T-helper 17 cell (primary cell): ENCODE data around the gene ACTR1B. TPM values are rescaled to one million over a fixed set of nuclear protein-coding genes. Genes with fewer than 3 reads are reported as not detected.
A peak's percentile ranks its signal among the peaks of the same experiment; 100 is the strongest.

Source experiments
- ATAC-seq: fragments of 150-1000 bp; cut with Tn5 transposase; 2 replicates; pipeline ENCODE4 v1.10.0; 2021; ENCODE audit warnings: mild to moderate bottlenecking, moderate library complexity
- DNase-seq, 3 donors: peaks; one replicate each; pipeline versions ENCODE4 v3.0.0 to v3.0.0-alpha.2; 2020 to 2021
- H3K9me3 ChIP-seq: one replicate; pipeline ENCODE4 v1.7.0; 2013; ENCODE audit warnings: low read length, mild to moderate bottlenecking; ENCODE audit not compliant: control insufficient read depth, poor library complexity, severe bottlenecking
- H3K27ac Mint-ChIP-seq: one replicate; pipeline ENCODE4 v1.8.0; 2022; ENCODE audit warnings: mild to moderate bottlenecking, moderate library complexity, mixed read lengths
- H3K27me3 Mint-ChIP-seq: one replicate; pipeline ENCODE4 v1.8.0; 2022; ENCODE audit warnings: mixed read lengths
- H3K36me3 Mint-ChIP-seq: one replicate; pipeline ENCODE4 v1.8.0; 2022; ENCODE audit warnings: low read depth, mixed read lengths
- H3K4me1 Mint-ChIP-seq: one replicate; pipeline ENCODE4 v1.8.0; 2022; ENCODE audit warnings: mild to moderate bottlenecking, mixed read lengths
- H3K4me3 Mint-ChIP-seq: one replicate; pipeline ENCODE4 v1.8.0; 2022; ENCODE audit warnings: mild to moderate bottlenecking, moderate library complexity, mixed read lengths
- total RNA-seq, 4 donors: library from RNA in 2 of 4; stranded (reverse) in 2 of 4; gene quantifications; one replicate each; pipeline ENCODE4 v1.2.3 and lab custom pipeline; 2022 to 2026

Gene ACTR1B
- total RNA-seq, 2 donors from 2014 or later, result 90.9 to 98.0 TPM

DNA sequence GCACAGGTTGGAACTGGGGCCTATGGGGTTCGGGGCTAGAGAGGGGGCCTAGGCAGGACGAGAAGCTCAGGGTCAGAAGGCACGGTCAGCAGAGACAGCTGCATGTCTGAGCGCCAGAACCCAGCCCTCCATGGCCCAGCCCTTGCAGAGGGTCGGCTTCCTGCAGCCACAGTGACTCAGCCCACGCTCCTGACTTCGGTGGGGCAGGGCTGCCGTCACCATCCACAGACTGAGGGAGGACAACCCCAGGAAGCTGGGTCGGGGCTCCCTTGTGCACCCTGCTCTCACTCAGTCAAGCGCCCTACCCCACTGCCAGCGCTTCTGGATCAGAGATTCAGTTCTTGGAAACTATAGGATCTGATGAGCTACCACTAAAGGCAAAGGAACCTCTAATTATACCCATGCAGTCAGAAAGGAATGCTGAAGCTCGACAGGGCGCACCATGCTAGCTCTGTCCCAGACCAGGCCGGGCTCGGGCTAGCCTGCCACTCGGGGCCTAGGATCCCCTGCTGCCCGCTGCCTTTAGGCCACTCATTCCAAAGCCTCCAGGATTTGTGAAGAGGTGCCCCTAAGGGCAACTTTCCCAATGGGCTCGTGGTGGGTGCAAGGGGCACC is 3.0 kb downstream of the ACTR1B start:
- Mint-ChIP-seq H3K36me3 (peaks cover 8% of the 10 kb centered on the region), H3K27ac (peak overlapping the region; percentile 49), H3K4me1 (peaks cover 24% of the 10 kb centered on the region), H3K27me3 (no peaks in the 10 kb centered on the region), H3K4me3 (peak overlapping the region; percentile 47)
- ATAC-seq, result no peak
- no peak for DNase-seq
- no peaks in the 10 kb centered on the region for H3K9me3 ChIP-seq

DNA sequence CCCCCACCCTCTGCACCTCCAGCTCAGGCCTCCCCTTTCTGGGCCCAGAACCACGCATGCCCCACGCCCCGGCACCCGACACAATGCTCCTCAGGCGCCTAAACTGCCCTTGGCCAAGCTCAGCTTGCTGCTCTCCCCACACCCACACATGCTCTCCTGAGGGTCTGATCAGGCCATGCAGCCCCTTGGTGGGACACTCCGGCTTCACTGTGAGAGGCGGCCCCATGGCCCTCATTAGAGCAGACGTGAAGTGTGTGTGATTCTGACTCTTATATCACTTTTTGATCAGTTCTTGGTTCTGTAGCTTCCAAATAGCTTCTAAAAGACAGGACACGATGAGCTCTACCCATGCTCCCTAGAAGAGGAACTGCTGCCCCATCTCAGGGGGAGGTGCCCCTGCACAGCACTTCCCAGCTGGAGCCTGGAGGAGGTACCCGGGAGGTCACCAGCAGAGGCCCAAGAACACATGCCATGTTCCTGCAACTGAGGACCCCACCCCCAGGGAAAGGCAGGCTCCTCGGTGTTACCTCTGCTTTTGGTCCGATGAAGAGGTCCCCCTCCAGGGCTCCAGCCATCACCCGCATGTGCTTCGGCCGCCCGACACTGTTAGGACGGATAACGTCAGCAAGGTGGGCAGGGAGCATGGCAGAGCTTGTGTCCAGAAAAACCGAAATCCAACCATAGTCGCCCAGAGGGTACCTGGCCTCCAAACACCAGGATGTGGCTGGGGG is 3.6 kb downstream of the ACTR1B start:
- DNase-seq (no peak), ATAC-seq (no peak)
- peak overlapping the region; percentile 49 for H3K27ac Mint-ChIP-seq
- peaks cover 10% of the 10 kb centered on the region for H3K36me3 Mint-ChIP-seq
- no peaks in the 10 kb centered on the region for H3K9me3 ChIP-seq
- H3K4me1 Mint-ChIP-seq, result peaks cover 24% of the 10 kb centered on the region
- no peaks in the 10 kb centered on the region for H3K27me3 Mint-ChIP-seq
- no peak overlapping the region for H3K4me3 Mint-ChIP-seq

DNA sequence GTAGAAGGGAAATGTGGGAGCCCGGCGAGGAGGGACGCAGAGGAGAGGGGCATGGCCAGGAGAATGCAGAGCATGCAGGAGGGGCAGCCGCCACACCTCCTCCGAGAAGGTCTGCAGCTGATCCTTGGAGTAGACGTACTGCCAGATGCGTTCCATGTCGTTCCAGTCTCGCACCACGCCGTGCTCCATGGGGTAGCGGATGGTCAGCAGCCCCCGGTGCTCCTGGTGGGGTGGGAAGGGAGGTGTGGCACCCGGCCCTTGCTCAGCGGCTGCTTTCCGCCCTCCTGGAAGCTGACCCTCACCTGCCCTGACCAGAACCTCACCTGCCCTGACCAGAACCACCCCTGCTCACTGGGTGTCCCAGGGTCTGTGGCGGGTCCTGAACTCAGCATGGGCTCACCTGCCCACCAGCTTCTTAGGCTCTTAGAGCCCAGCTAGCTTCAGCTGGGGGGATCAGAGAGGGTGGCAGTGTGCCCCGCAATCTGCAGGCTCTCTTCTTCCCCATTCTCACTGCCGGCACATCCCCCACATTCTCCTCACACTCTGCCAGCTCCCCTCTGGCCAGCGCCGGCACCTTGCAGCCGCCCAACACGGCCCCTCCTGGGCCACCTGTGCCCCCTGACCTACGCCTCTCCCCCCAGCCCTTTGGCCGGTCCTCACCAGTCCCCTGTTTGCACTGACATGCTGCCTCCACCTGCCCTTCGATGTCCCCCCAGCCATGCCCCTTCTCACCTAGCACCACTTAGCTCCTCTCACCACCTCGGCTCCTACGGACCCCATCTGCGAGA is 4.4 kb downstream of the ACTR1B start:
- DNase-seq (no peak), ATAC-seq (no peak)
- H3K9me3 ChIP-seq, result no peaks in the 10 kb centered on the region
- Mint-ChIP-seq H3K27ac (no peak overlapping the region), H3K27me3 (no peaks in the 10 kb centered on the region), H3K36me3 (peaks cover 13% of the 10 kb centered on the region), H3K4me3 (peak overlapping the region; percentile 56), H3K4me1 (peaks cover 24% of the 10 kb centered on the region)

DNA sequence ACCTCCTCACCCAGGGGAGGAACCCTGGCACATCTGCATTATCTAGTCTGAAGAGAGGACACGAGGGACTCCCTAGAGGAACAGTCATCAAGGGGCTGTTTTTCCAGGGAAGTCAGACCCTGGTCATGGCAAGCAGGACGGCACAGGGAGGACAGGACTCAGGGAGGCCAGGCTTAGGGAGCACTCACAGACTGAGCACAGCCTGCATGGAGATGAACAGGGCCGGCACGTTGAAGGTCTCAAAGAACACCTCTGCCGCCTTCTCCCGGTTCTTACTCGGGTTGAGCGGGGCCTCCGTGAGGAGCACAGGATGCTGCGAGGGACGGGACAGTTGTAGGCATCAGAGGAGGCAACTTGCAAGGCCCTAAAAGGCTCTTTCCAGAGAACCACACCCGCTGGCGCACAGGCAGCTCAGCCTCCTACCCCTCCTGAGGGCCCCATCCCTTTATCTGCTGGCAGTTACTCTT is 5.1 kb downstream of the ACTR1B start:
- ATAC-seq (no peak), DNase-seq (no peak)
- H3K36me3 Mint-ChIP-seq, result peaks cover 13% of the 10 kb centered on the region
- H3K9me3 ChIP-seq, result no peaks in the 10 kb centered on the region
- no peaks in the 10 kb centered on the region for H3K27me3 Mint-ChIP-seq
- peaks cover 21% of the 10 kb centered on the region for H3K4me1 Mint-ChIP-seq
- no peak overlapping the region for H3K27ac Mint-ChIP-seq
- H3K4me3 Mint-ChIP-seq, result no peak overlapping the region

DNA sequence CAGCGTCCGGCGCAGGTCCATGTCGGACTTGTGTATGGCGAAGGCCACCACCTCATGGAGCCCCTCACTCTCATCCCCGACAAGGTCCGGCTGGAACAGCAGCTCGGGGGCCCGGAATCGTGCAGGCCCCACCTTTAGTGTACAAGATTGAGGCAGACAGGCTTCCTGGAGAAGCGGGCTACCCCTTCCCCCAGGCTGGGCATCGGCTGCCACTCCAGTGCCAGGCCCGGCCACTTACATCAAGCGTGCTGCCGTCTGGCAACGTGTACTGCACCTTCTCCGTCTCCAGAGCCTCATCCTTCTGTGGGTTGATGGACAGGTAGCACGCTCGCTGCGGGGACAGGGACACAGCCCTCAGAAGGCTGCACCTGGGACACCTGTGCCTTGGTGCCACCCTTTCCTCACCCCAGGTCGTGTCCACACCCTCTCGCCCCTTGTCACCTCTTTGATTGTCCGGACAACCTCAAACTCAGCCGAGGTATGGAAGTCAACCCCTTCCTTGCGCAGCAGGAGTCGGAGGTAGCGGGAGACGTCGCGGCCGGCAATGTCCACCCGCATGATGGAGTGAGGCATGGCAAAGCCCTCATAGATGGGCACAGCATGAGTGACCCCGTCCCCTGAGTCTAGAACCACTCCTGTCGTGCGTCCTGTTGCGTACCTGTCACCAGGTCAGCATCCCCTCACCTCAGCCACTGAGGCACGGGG is 5.7 kb downstream of the ACTR1B start:
- Mint-ChIP-seq H3K27me3 (no peaks in the 10 kb centered on the region), H3K4me3 (no peak overlapping the region), H3K36me3 (peaks cover 13% of the 10 kb centered on the region), H3K27ac (no peak overlapping the region), H3K4me1 (peaks cover 19% of the 10 kb centered on the region)
- H3K9me3 ChIP-seq, result no peaks in the 10 kb centered on the region
- no peak for DNase-seq
- no peak for ATAC-seq

DNA sequence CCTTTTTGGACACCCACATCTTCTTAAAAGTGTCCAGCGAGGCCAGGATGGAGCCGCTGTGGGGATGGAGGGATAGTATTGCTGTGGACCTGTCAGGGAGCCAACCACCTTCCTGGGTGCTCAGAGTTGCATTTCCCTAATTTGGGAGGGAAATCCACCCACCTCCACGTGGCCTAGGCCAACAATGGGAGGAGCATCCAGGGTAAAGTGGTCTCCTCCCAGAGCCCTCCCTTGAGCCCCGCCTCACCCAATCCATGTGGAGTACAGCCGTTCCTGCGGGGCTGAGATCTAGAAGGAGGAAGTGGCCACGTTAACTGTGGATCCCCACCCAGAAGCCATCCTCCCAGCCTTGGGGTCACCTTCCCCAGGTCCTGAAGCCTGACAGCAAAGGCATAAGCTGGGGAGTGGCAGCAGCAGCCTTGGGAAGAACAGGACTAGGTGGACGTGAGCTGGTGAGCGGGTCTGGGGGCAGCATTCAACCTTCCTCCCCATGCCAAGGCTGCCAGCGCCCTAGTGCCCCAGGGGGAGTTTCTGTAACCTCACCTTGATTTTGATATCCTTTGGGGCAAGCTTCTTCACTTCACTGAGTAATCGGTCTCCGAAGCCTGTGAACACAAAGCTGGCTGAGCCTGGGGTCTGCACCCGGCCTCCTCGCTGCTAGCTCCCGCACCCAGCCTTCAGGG is 6.8 kb downstream of the ACTR1B start:
- peaks cover 10% of the 10 kb centered on the region for H3K4me1 Mint-ChIP-seq
- H3K36me3 Mint-ChIP-seq, result peaks cover 13% of the 10 kb centered on the region
- DNase-seq (no peak), ATAC-seq (no peak)
- no peak overlapping the region for H3K27ac Mint-ChIP-seq
- H3K27me3 Mint-ChIP-seq, result no peaks in the 10 kb centered on the region
- peak overlapping the region; percentile 45 for H3K4me3 Mint-ChIP-seq
- H3K9me3 ChIP-seq, result no peaks in the 10 kb centered on the region

DNA sequence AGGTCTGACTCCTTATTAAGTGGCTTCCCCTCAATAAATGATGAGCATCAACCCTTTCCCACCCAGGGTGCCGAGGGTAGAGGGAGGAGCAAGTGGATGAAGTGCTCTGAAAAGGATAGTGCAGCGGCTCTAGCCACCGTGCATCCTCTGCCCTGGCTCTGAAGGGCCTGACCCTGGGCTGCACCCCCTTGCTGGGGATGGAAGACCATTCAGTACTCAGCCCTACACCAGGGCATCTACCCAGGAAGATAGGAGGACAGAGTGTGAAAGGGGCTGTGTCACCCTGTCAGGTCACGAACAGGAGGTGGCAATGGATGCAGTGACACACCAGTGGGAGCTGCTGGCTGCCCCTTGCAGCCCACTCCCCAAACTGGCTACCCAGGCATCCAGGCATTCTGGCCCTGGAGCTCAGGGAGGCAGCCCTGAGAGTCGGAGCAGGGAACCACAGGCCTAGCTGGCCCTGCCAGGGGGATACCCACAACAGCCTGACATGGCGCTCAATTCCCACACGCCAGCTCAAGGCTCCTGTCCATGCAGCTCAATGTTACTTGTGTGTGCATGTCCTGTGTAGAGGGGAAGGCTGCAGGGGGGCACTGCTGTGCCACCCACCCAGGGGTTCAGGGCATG is 7.6 kb downstream of the ACTR1B start:
- Mint-ChIP-seq H3K27me3 (no peaks in the 10 kb centered on the region), H3K4me3 (no peak overlapping the region), H3K27ac (peak overlapping the region; percentile 32), H3K36me3 (peaks cover 13% of the 10 kb centered on the region), H3K4me1 (peaks cover 3% of the 10 kb centered on the region)
- H3K9me3 ChIP-seq, result no peaks in the 10 kb centered on the region
- DNase-seq, result no peak
- ATAC-seq, result no peak

DNA sequence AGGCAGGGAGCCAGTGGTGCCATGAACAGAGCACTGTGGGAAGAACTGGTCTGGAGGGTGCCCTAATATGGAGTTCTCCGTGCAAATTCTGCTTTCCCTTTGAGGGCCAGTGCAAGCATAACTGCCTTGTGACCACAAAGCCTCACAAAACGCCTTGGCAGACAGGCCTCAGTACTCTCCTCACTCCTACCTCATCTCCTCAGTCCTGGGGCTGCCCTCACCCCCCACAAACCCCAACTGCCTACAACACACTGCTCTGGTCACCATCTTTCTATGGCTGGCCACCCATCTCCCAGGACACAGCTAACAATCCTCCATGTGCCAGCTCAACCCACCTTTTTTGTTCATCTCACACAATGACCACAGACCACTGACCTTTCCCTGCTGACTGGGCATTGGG is 9.1 kb downstream of the ACTR1B start:
- H3K36me3 Mint-ChIP-seq, result peaks cover 9% of the 10 kb centered on the region
- H3K27ac Mint-ChIP-seq, result no peak overlapping the region
- ATAC-seq (no peak), DNase-seq (no peak)
- H3K27me3 Mint-ChIP-seq, result no peaks in the 10 kb centered on the region
- no peak overlapping the region for H3K4me3 Mint-ChIP-seq
- H3K4me1 Mint-ChIP-seq, result peaks cover 3% of the 10 kb centered on the region
- H3K9me3 ChIP-seq, result no peaks in the 10 kb centered on the region

DNA sequence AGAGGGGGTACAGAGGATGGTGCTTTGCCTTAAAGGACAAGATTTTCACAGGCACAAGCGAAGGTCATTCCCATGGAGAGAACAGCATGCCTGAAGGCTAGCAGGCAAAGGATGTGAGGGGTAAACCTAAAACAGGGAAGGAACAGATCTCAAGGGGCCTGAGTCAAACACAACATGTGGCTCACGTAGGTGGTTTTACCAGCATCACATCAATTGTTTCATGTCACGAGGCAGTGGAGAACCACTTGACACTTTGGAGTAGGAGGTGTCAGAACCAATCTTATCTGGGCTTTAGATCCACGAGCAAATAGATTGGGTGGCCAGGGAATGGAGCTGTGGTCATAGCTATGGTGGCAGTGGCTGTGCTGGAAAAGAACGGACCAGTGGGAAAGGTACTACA is 9.5 kb downstream of the ACTR1B start:
- Mint-ChIP-seq H3K4me1 (peaks cover 6% of the 10 kb centered on the region), H3K36me3 (peaks cover 9% of the 10 kb centered on the region), H3K27me3 (no peaks in the 10 kb centered on the region), H3K27ac (no peak overlapping the region), H3K4me3 (no peak overlapping the region)
- ATAC-seq (no peak), DNase-seq (no peak)
- H3K9me3 ChIP-seq, result no peaks in the 10 kb centered on the region

DNA sequence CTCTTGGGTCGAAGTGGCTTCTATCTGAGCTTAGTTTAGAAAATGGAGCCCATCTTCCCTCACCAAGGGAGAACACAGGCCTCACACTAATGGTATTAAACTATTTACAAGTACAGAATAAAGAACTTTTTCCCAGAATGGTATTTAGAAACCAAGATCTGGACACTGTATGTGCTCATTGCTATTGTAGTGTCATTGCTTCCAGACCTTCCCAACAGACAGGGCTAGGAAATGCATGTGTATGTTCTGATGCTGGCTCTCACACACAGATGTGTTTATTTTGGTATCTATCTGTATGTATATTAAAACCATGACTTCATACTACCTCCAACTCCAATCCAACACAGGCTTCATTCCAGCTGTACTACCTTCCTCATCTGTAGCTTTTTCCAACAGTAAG is 10.0 kb downstream of the ACTR1B start:
- Mint-ChIP-seq H3K36me3 (peaks cover 11% of the 10 kb centered on the region), H3K27ac (no peak overlapping the region), H3K27me3 (no peaks in the 10 kb centered on the region), H3K4me1 (peaks cover 6% of the 10 kb centered on the region), H3K4me3 (no peak overlapping the region)
- ATAC-seq (no peak), DNase-seq (no peak)
- no peaks in the 10 kb centered on the region for H3K9me3 ChIP-seq

DNA sequence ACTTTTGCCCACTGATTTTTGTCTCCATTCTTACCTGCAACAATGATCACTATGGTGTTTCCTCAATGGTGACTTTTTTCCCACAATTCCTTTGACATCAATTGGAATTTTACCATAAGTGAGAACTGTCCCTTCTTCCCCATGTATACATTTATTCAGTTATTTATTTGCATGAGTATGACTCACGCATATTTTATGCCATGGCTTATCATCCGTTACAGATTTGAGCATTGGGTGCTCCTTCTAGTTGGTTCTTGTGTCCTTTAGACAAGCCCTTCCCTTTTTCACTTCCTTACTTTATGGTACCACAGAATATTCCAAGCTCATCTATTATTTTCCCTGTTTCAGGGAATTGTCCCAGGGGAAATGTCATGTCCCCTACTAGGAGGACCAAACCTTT is 10.4 kb downstream of the ACTR1B start:
- Mint-ChIP-seq H3K27me3 (no peaks in the 10 kb centered on the region), H3K27ac (no peak overlapping the region), H3K4me3 (no peak overlapping the region), H3K4me1 (peaks cover 7% of the 10 kb centered on the region), H3K36me3 (peaks cover 11% of the 10 kb centered on the region)
- no peaks in the 10 kb centered on the region for H3K9me3 ChIP-seq
- DNase-seq (no peak), ATAC-seq (no peak)

DNA sequence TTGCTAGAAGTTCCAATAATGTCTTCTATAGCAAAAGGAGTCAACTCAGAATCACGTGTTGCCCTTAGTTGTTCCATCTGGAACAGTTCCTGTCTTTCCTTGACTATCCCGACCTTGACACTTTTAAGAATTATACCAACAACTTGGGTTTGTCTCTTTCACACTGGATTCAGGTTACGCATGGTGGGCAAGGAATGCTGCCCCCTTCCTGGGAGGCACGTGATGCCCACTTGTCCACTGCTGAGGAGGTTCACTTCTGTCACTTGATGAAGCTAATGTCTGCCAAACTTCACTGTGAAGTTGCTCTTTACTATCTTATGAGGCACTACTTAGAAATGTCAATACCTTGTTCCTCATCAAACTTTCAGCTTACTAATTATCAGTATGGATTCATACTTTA is 12.7 kb downstream of the ACTR1B start:
- ATAC-seq (no peak), DNase-seq (no peak)
- Mint-ChIP-seq H3K4me3 (no peak overlapping the region), H3K27ac (peak overlapping the region; percentile 74), H3K27me3 (no peaks in the 10 kb centered on the region), H3K36me3 (peaks cover 10% of the 10 kb centered on the region), H3K4me1 (peaks cover 19% of the 10 kb centered on the region)
- no peaks in the 10 kb centered on the region for H3K9me3 ChIP-seq
